ENCODE measurements around the gene BCAP29. TPM values are rescaled to one million over a fixed set of nuclear protein-coding genes. Genes with fewer than 3 reads are reported as not detected.

Gene BCAP29
- total RNA-seq, 4 donors from 2014 or later, result 217 to 276 (median 221) TPM

GRCh38 chr7:107642501-107642900, 62.5 kb downstream of the BCAP29 start:
- WGBS, 2 donors, result 72 to 75% methylated on average over 4 of the region's 4 CpGs
- DNase-seq, result no peak
- H3K27me3 ChIP-seq, result no peaks in the 10 kb centered on the region
- H3K4me3 ChIP-seq (replicated peaks in 1 of 3), result no peak overlapping the region
- TF ChIP-seq CTCF (IDR thresholded peaks at IDR 0.05), result no peak
- H3K9me3 ChIP-seq, result no peaks in the 10 kb centered on the region
- intact Hi-C loops (cut with DNase I), result no loop called here
- H3K36me3 ChIP-seq, result no peaks in the 10 kb centered on the region
- H3K27ac ChIP-seq, result no peak overlapping the region
- peaks cover 0 to 11% of the 10 kb centered on the region in 2 donors for H3K4me1 ChIP-seq

- Histone ChIP-seq H3K4me3 (replicated peaks in 1 of 3) (no peak overlapping the region), H3K27me3 (no peaks in the 10 kb centered on the region), H3K36me3 (no peaks in the 10 kb centered on the region), H3K27ac (no peak overlapping the region), H3K9me3 (no peaks in the 10 kb centered on the region), H3K4me1 (peaks cover 0 to 4% of the 10 kb centered on the region in 2 donors)
- TF ChIP-seq POLR2A (IDR thresholded peaks at IDR 0.05) (no peak), CTCF (IDR thresholded peaks at IDR 0.05) (no peak)
- no peak for DNase-seq
- WGBS, 2 donors, result 74 to 82% methylated on average over 1 of the region's 1 CpG
- intact Hi-C loops (cut with DNase I), result no loop called here
Observed at GRCh38 chr7:107643407-107643806, 63.4 kb downstream of the BCAP29 start.

GRCh38 chr7:107643938-107644308, 63.9 kb downstream of the BCAP29 start:
- DNase-seq, result no peak
- TF ChIP-seq CTCF (IDR thresholded peaks at IDR 0.05) (no peak), POLR2A (IDR thresholded peaks at IDR 0.05) (no peak)
- Histone ChIP-seq H3K4me3 (replicated peaks in 1 of 3) (no peak overlapping the region), H3K9me3 (no peaks in the 10 kb centered on the region), H3K36me3 (no peaks in the 10 kb centered on the region), H3K4me1 (peaks cover 0 to under 1% of the 10 kb centered on the region in 2 donors), H3K27me3 (no peaks in the 10 kb centered on the region), H3K27ac (no peak overlapping the region)
- intact Hi-C loops (cut with DNase I), result no loop called here
- 86 to 89% methylated on average over 1 of the region's 1 CpG for WGBS, 2 donors

GRCh38 chr7:107644309-107644974, 64.4 kb downstream of the BCAP29 start:
- intact Hi-C loops (cut with DNase I), result no loop called here
- DNase-seq, result no peak
- no peaks in the 10 kb centered on the region for H3K36me3 ChIP-seq
- no peak overlapping the region for H3K27ac ChIP-seq
- TF ChIP-seq CTCF (IDR thresholded peaks at IDR 0.05) (no peak), POLR2A (IDR thresholded peaks at IDR 0.05) (no peak)
- WGBS, 2 donors, result 78 to 81% methylated on average over 9 of the region's 9 CpGs
- H3K4me1 ChIP-seq, result no peaks in the 10 kb centered on the region
- no peaks in the 10 kb centered on the region for H3K9me3 ChIP-seq
- no peak overlapping the region for H3K4me3 ChIP-seq (replicated peaks in 1 of 3)
- no peaks in the 10 kb centered on the region for H3K27me3 ChIP-seq

- 97 to 98% methylated on average over 5 of the region's 5 CpGs for WGBS, 2 donors
- H3K4me1 ChIP-seq, result peaks cover 0 to under 1% of the 10 kb centered on the region in 2 donors
- no peaks in the 10 kb centered on the region for H3K9me3 ChIP-seq
- TF ChIP-seq CTCF (IDR thresholded peaks at IDR 0.05) (no peak), POLR2A (IDR thresholded peaks at IDR 0.05) (no peak)
- H3K27ac ChIP-seq, result no peak overlapping the region
- no peak overlapping the region for H3K4me3 ChIP-seq (replicated peaks in 1 of 3)
- no peaks in the 10 kb centered on the region for H3K36me3 ChIP-seq
- no peaks in the 10 kb centered on the region for H3K27me3 ChIP-seq
- no peak for DNase-seq
- intact Hi-C loops (cut with DNase I), result no loop called here
Observed at GRCh38 chr7:107652642-107653041, 72.6 kb downstream of the BCAP29 start.

All from thyroid gland (tissue), 4 donors.